DMS 273 treated with DMSO at 0.1 percent for 48 hours (cell line): Measurements from ENCODE around the gene ABCA7.

Experiments
- DNase-seq: peaks from one replicate; lab custom pipeline; 2025; lab: John Stamatoyannopoulos, UW

Gene ABCA7

DNA sequence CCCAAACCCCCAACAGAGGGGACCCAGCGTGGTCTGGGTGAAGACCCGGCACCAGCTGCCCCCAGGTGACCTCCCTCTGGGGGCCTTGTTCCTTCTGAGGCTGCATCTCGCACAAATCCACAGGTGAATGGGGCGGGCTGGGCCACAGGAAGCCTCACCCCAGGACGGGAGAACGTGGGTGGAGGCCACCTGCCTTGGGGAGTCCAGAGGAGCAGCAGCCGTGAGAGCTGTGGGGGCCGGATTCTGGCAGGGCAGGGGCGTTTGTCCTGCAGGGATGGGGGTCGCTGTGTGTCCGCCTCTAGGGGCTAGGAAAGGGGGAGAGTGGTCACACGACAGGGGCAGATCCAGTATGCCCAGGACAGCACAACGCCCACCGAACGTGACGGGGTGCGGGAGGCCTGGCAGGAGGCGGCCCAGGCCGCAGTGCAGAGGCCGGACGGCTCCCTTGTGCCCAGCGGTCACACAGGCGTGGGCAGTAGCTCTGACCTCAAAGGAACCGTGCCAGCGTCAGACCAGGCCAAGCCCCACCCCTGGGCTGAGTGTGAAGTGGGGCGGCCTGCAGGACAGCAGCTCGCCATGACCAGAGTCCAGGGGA, 48.6 kb downstream of the ABCA7 start:
- no peak for DNase-seq

DNA sequence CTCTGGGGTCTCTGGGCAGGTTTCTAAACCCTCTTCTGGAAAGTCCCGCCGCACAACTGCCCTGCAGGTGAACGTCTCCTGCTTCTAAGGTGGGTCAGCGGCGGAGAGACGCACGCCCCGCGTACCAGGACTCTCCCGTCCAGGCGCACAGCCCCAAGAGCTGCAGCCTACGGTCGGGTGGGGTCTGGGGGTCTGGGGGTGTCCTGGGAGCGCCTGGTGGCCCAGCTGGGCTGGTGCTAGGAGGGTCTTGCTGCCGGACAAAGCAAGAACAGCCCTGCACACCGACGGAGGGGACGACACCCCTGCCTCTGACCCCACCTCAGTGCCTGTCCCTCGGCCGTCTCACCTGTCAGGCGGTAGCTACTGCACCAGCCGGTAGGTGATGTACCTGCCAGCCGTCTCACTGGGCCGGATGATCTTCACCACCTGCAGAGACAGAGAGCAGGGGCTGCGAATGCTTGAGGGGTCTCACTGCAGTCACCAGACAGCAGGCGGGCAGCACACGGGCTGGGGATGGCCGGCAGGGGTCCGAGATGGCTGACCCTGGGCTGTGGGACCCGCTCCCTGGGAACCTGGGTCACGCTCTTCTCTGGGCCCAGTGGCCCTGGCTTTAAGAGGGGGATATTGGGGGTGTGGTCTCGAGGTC, 49.3 kb downstream of the ABCA7 start:
- no peak for DNase-seq

DNA sequence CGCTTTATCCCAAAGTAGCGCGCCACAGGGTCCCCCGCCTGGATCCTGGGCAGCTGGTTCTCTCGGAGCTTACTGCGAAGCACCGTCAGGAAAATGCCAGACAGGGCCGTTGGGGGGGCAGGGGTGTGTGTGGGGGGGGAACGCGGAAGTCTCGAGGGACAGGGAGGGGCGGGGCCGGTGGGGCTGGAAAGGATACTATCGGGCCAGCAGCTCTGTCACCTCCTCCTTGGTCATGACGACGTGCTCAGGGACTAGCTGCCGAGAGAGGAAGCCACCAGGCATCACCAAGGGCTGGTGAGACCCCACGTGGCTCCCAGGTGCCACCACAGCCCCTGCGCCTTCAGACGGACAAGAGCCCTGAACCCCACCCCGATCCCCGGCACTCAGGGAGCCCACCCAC, 50.0 kb downstream of the ABCA7 start:
- DNase-seq, result no peak

DNA sequence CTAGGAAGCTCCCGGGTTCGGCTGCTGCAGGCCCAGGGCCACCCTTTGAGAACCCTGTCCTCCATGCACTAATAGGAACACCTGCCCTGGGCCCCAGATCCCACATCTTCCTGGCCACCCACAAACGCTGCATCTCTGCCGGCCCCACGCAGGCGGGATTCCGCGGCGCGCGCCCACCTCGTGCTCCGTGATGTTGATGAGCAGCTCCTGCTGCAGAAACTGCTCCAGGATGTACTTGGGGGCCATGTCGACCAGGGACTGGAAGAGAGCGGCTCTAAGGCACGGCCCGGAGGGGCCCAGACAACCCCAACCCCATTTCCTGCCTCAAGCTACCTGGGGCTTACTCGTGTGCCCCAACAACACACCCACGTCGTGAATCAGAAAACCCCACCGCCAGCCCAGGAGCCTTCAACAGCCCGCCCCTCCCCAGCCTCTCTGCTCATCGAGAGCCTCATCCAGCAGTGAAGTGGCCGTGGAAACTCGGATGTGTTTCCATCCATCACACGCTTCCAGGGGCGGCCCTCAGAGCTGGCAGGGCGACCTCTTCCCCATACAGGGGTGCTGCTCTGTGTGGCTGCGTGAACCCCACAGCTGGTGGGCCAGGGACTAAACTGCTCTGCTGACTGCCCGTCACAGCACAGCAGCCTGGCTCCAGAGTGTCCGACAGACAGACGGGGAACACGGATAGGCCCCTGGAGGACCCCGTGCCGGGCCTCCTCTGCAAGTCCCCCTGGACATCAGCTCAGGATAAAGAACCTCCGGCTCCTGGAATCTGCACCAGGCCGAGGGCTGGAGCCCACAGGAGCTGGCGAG, 51.0 kb downstream of the ABCA7 start:
- no peak for DNase-seq

DNA sequence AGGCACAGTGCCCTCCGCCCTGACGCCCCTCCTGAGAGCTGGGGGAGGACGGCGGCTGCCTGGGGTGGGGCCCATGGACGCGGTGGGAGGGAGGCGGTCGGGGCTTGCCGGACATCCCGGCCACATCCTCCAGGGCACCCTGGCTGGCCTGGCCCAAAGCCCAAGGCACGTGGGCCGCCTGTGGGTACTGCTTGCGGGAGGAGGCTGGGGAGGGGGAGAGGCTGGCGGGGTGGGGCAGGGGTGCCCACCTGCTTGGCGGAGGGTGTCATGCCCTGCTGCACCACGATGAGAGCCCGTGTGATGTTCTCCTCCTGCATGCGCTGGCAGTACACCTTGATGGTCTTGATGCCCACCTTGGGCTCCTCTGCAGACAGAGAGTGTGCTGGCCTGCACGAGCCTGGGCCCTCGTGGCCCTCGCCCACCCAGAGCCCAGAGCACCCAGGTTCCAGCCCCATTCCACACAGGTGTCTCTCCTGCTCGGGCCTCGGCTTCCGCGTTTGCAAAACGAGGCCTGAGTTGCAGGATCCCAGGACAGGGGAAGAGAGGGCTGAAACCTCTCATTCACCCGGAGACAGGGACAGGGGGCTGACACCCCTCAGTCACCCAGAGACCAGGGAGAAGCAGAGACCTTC, 51.8 kb downstream of the ABCA7 start:
- no peak for DNase-seq

DNA sequence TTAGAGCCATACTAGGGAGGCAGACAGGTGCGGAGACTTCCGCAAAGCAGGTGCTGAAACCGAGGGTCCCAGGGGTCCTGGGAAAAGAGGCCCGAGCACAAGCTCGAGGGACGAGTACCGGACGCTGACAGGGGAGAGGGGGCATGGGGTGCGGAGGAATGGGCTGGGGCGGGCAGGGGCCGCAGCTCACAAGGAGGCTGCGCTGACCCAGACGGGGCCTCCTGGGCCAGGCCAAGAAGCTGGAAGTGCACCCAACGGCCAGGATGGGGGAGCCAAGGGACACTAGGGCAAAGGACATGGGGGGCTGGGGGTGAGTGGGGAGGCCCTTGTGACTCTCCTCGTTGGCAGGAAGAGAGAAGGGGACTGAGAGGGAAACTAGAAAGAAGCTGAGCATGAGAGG, 53.4 kb downstream of the ABCA7 start:
- no peak for DNase-seq

DNA sequence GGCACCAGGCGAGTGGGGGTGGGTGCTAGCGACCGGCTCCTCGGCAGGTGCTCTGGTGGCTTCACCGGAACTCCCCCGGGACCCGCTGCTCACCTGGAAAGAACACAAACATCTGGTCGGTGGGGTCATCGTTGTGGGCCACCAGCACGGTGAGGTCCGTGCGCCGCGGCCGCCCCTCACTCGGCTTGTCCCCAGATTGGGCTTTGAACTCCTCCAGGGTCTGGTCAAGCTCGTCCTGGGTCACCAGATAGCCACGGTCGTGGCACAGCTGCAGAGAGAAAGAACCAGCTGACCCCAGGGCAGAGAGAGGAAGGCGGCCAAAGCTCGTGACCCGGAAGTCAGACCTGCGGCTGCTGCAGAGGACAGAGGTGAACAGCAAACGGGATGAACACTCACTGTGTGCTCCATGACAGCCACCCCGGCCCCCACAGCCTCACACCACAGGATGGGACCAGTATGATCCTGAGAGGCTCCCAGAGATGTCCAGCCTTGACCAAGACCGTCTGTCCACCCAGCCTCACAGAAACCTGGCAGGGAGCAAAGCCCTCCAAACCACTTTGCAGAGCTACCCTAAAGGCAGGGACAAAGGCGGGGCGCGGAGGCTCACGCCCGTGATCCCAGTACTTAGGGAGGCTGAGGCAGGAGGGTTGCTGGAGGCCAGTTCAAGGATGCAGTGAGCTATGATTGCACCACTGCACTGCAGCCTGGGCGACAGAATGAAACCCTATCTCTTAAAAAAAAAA, 54.1 kb downstream of the ABCA7 start:
- no peak for DNase-seq

DNA sequence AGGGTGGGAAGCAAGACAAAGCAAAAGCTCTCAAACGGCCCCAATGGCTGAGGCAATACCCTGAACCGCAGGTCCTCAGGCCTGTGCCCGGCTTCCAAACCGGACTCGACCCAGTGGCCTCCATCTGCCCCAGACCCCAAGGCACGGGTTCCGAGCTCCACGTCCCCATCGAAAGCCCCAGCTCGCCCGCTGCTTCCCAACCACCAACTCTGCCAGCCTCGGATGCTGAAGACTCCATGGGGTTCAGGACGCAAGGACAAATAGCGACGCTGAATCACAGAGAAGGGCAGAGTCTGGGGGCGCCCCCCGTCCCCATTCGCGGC, 54.7 kb downstream of the ABCA7 start:
- DNase-seq, result no peak

DNA sequence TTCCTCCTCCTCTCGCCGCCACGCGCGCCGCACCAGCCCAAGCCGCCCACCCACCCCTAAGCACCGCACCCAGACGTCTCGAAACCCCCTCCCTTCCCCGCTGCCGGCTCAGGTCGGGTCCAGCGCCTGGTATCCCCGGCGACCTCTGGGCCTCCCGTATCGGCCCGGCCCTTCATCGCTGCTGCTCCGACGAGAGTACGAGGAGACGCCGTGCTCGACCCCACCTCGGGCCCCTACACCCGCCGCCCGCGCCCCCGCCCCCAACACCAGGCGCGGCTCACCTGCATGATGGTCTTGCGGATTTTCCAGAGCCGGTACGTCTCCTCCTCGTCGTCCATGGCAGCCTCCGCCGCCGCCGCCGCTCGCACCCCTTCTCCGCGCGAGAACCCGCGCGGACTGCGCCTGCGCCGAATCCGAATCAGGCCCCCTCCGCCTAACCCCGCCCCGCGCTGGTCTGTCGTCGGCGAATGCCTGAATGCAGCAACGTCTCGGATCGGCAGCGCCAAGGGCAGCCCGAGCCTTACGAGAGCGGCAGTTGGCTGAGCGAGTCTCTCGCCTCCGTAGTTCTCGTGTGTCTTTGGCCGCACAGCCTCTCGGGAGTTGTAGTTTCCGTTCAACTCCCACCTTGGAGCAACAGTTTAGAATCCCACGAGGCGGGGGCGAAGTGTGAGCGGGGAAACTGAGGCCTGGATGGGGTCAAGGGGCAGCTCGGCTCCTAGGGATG, 55.2 kb downstream of the ABCA7 start, which contains the start of gene POLR2E:
Gene POLR2E, minus strand, starts transcription at position 398 of the 724 bp plus-strand sequence. Its CDS starts 60 bp downstream, at position 338.
- peak; percentile 88 for DNase-seq

DNA sequence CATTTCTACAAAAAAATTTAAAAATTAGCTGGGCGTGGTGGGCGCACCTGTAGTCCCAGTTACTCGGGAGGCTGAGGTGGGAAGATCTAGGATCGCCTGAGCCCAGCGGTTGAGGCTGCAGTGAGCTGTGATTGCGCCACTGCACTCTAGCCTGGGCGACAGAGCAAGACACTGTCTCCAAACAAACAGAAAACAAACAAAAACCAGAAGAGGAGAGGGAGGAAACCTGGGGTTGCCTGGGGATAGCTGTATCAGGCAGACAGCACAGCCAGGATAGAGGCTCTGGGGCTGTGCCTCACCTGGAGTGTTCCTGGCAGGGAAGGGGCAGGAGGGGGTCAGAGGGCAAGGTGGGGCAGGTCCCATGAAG, 57.9 kb downstream of the ABCA7 start:
- no peak for DNase-seq

DNA sequence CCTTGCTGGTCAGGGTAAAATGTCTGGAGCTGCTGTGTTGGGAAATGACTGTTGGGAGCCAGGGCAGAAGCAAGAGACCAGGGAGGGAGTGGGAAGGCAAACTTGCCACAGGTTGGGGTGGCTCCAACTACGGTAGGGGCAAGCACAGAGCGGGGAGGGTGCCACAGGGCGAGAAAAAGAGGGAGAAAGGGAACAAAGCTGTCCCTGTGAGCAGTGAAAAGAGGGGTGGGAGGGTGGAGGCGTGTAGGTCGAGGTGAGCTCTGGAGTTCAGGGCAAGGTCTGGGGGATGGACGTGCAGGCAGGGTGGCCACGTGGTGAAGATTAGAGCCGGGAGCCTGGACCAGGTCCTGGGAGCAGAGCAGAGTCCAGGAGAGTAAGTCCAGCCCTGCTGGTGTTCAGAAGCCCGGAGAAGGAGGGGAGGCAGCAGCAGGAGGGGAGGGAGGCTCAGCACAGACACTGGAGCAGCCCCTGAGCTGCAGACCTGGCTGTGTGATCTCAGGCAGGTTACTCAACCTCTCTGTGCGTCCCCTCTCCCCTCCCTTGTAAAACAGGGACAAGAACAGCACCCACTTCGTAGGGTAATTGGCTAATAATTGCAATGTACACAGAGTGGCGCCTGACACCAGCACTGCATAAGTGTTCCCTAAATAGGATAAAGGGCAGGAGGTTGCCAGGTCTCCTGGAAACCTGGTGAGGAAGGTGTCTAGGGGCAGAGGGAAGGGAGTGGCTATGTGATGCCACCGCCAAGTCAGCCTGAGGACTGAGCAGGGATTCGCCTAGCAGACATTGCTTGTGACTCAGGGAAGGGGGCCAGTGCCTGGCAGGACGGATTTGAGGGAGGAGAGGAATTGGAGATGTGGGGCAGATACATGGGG, 58.5 kb downstream of the ABCA7 start:
- no peak for DNase-seq

DNA sequence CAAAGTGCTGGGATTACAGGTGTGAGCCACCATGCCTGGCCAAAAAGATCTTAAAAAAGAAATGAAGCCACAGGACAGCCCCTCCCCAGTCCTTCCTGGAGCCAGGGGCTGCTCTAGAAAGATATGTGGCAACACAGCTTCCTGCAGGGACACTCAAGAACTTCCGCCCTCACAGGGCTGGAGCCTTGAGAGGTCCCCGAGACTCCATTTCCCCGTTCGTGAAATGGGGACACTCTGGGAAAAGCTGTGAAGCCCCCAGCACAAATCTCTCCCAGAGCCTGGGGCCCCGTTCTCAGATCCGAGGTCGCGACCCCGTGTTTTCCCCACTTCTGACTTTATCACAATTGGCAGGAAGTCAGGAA, 61.4 kb downstream of the ABCA7 start:
- no peak for DNase-seq

DNA sequence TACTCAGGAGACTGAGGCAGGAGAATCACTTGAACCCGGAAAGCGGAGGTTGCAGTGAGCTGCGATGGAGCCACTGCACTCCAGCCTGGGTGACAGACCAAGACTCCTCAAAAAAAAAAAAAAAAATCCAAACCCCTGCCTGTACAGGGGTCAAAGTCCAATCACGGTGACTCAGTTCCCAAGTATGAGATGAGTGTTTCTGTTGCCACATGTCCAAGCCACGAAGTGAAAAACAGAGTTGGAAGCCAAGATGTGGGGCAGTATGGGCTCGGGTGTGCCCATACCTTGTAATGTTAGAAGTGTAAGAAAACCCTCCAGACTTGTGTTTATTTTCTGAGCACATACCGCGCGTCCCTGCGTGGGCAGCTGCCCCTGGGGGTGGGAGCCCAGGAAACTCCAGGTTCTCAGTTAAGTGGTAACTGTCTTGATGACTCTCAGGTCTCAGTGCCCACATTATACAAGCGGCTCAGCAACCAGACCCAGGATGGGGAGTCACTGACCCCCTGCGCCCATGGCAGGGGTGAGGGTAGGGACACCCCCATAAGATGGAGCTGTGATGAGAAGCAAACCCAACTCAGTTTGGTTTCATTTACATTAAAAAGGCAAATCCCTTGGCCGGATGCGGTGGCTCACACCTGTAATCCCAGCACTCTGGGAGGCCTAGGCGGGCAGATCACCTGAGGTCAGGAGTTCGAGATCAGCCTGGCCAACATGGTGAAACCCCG, 62.7 kb downstream of the ABCA7 start:
- no peak for DNase-seq

DNA sequence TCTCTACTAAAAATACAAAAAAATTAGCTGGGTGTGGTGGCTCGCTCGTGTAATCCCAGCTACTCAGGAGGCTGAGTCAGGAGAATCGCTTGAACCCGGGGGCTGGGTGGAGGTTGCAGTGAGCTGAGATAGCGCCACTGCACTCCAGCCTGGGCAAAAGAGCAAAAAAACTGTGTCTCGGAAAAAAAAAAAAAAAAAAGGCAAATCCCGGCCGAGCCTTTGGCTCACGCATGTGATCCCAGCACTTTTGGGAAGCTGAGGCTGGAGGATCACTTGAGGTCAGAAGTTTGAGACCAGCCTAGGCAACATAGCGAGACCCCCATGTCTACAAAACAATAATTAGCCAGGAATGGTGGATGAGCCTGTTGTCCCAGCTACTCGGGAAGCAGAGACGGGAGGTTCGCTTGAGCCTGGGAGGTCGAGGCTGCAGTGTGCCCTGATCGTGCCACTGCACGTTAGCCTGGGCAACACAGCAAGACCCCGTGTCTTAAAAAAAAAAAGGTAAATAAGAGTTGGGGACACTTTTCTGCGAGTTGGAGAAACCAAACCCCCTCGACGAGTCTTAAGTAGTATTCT, 63.3 kb downstream of the ABCA7 start:
- DNase-seq, result no peak

DNA sequence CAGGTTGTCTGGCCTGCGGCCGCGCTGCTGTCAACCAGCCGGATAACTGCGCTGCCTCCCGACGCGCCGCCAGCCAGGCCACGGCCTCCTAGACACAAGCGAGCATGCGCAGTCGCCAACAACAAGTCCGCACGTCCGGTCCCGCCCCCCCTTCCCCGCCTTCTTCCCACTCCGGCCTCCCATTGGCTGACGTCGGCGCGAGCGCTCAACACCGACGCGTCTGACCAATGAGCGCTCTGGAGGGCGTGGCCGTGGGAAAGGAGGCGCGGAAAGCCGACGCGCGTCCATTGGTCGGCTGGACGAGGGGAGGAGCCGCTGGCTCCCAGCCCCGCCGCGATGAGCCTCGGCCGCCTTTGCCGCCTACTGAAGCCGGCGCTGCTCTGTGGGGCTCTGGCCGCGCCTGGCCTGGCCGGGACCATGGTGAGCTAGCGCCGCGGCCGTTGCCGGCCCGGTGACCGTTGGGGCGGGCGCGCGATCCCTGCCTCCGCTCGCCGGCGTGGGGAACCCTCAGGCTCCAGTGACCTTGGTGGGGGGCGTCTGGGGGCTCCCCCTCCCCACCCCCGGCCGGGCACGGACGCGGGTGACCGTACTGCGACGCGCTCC, 63.9 kb downstream of the ABCA7 start, which contains the start of gene GPX4:
Gene GPX4, plus strand, starts transcription at position 287 of the 603 bp plus-strand sequence. Its CDS starts 50 bp downstream, at position 337.
- peak; percentile 94 for DNase-seq

DNA sequence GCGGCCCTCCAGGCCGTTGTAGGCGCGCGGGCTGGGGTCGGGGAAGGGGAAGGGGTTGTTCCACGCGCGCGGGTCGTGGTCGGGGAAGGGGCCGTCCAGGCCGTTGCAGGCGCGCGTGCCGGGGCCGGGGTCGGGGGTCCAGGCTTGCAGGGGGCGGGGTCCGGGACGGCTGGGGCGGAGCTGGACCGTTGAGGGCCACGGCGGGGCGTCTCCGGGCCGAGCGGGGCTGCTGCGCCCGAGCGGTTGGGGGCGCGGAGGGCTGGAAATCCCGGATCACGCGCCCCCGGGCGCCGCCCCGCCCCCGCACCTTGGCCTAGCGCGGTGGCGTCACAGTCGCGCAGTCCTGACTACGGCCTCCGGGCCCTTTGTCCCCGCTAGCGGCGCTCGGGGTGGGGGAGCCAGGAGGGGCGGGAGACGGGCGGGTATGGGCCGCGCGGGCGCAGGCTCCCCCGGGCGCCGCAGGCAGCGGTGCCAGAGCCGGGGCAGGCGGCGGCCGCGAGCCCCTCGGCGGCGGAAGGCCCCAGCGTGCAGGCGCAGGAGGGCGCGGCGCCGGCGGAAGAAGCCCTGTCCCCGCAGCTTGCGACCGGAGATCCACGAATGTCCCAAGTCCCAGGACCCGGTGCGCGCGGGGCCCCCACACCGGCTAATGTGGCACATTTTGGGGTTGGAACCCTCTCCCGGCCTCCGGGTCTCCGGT, 64.6 kb downstream of the ABCA7 start:
- no peak for DNase-seq

DNA sequence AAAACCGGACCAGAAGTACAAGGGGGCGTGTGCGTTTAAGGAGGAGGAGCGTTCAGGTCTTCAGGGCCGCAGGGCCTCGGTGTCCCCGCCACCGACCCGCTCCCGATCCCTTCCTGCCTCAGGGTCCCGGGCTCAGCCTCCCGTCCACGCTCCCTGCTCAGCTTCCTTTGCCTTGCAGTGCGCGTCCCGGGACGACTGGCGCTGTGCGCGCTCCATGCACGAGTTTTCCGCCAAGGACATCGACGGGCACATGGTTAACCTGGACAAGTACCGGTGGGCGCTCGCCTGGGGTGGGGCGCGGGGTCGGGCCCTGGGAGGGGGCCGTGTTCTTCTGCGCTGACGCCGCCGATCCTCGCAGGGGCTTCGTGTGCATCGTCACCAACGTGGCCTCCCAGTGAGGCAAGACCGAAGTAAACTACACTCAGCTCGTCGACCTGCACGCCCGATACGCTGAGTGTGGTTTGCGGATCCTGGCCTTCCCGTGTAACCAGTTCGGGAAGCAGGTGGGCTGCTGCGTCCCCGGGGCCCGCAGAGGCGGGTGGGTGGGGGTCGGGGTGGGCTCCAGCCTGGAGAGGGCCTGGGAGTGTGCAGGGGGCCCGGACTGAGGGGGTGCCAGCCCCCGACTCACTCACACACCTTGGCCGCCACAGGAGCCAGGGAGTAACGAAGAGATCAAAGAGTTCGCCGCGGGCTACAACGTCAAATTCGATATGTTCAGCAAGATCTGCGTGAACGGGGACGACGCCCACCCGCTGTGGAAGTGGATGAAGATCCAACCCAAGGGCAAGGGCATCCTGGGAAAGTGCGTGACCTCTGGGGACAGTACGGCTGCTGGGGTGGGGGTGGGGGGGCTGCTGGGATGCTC, 65.3 kb downstream of the ABCA7 start:
- no peak for DNase-seq
